22Rv1 (cell line): ENCODE results near the gene HELT.

ENCODE experiments used
- ZFX ChIP-seq: fragments of 450-650 bp; IDR thresholded peaks from 2 replicates; pipeline ENCODE4 v1.6.1; 2017; ENCODE audit warnings: antibody characterized with exemption, borderline replicate concordance
- TF ChIP-seq, protein P1 (sequence below): fragments of 450-650 bp; IDR thresholded peaks from 2 replicates; pipeline ENCODE4 v1.5.1; 2017; ENCODE audit warnings: mild to moderate bottlenecking

DNA sequence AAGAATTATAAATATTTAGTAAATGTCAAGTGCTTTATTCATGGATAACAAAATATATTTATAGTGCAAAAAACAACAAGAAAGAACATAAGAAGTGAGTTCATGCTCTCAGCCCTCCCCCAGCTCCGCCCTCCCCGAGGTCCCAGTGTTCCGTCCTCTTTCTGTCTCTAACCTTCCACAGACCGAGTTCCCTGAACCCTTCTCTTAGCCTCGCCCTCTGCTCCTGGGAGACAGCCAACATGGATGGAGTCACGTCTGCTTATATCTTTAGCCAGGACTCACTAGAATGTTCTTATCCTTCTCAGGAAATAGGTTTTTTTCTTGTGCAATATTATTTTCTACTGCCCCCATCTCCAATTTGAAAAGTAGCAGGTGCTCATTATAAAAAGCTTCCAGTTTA is 40.1 kb upstream of the HELT start:
- TF ChIP-seq, protein P1, sequence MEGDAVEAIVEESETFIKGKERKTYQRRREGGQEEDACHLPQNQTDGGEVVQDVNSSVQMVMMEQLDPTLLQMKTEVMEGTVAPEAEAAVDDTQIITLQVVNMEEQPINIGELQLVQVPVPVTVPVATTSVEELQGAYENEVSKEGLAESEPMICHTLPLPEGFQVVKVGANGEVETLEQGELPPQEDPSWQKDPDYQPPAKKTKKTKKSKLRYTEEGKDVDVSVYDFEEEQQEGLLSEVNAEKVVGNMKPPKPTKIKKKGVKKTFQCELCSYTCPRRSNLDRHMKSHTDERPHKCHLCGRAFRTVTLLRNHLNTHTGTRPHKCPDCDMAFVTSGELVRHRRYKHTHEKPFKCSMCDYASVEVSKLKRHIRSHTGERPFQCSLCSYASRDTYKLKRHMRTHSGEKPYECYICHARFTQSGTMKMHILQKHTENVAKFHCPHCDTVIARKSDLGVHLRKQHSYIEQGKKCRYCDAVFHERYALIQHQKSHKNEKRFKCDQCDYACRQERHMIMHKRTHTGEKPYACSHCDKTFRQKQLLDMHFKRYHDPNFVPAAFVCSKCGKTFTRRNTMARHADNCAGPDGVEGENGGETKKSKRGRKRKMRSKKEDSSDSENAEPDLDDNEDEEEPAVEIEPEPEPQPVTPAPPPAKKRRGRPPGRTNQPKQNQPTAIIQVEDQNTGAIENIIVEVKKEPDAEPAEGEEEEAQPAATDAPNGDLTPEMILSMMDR, result no peak
- TF ChIP-seq ZFX, result no peak
